NT2/D1 (cell line): Measurements from ENCODE around the gene LGALS9.

Source experiments
- SUZ12 ChIP-seq: IDR thresholded peaks from 2 replicates; pipeline ENCODE4 v1.6.1; 2011; ENCODE audit not compliant: insufficient read length, insufficient read depth; ENCODE audit errors: extremely low read depth
- YY1 ChIP-seq: IDR thresholded peaks from 2 replicates; pipeline ENCODE4 v1.6.1; 2011; ENCODE audit not compliant: insufficient read length, insufficient read depth
- ZNF274 ChIP-seq: IDR thresholded peaks from 2 replicates; pipeline ENCODE4 v1.6.1; 2011; ENCODE audit warnings: mild to moderate bottlenecking, low read depth, low read length

GRCh38 chr17:27690882-27691281 lies 59.9 kb downstream of the LGALS9 start:
- TF ChIP-seq YY1 (no peak), SUZ12 (no peak), ZNF274 (no peak)
